Naive thymus-derived CD4-positive, alpha-beta T cell (primary cell): Measurements from ENCODE around the gene MRPS35. TPM values are rescaled to one million over a fixed set of nuclear protein-coding genes. Genes with fewer than 3 reads are reported as not detected.
A peak's percentile ranks its signal among the peaks of the same experiment; 100 is the strongest.

Experiments
- ATAC-seq: fragments of 150-1000 bp; cut with Tn5 transposase; 2 replicates; pipeline ENCODE4 v1.10.0; 2021; ENCODE audit warnings: mild to moderate bottlenecking, moderate library complexity
- CTCF ChIA-PET: fragments of 350-600 bp; sonication (Branson Sonifier 250); formaldehyde crosslinking; loops from one replicate; lab custom pipeline; 2021; ENCODE audit warnings: antibody characterized with exemption; lab: Charles Lee
- POLR2A ChIA-PET: fragments of 350-600 bp; sonication (Branson Sonifier 250); formaldehyde crosslinking; loops from one replicate; lab custom pipeline; 2021; ENCODE audit warnings: antibody characterized with exemption, inconsistent platforms; lab: Charles Lee
- DNase-seq, 9 donors: peaks; one replicate each; pipeline versions ENCODE4 v3.0.0 to v3.0.0-alpha.2; 2020 to 2022; ENCODE audit warnings: mixed read lengths in 1 of 9
- H3K27ac ChIP-seq: one replicate; pipeline ENCODE4 v1.7.0; 2013; ENCODE audit warnings: mild to moderate bottlenecking, low read depth, low read length, moderate library complexity
- H3K27me3 ChIP-seq, 2 donors: one replicate each; pipeline ENCODE4 v1.7.0; 2013; ENCODE audit warnings: low read length in 2 of 2, mild to moderate bottlenecking in 2 of 2, moderate library complexity in 2 of 2; ENCODE audit not compliant: control insufficient read depth in 2 of 2, insufficient read depth in 2 of 2
- H3K36me3 ChIP-seq, 3 experiments: 1 replicate in 2 of 3; 2 replicates in 1 of 3; pipeline ENCODE4 v1.7.0; 2013; ENCODE audit warnings: low read length in 3 of 3, mild to moderate bottlenecking in 3 of 3, moderate library complexity in 1 of 3; ENCODE audit not compliant: insufficient read depth in 3 of 3, control insufficient read depth in 2 of 3
- H3K4me1 ChIP-seq, 2 donors: one replicate each; pipeline ENCODE4 v1.7.0; 2013; ENCODE audit warnings: low read length in 2 of 2, mild to moderate bottlenecking in 2 of 2, moderate library complexity in 1 of 2; ENCODE audit not compliant: control insufficient read depth in 2 of 2, insufficient read depth in 2 of 2
- H3K4me3 ChIP-seq: 2 replicates; pipeline ENCODE4 v1.7.0; 2013; ENCODE audit warnings: mild to moderate bottlenecking, low read length
- H3K9me3 ChIP-seq, 3 experiments: 1 replicate in 2 of 3; 2 replicates in 1 of 3; pipeline ENCODE4 v1.7.0; 2013; ENCODE audit warnings: low read length in 3 of 3; ENCODE audit not compliant: control insufficient read depth in 2 of 3
- H3K27ac Mint-ChIP-seq, 9 donors: one replicate each; pipeline ENCODE4 v1.8.0; 2020 to 2022; ENCODE audit warnings: mixed read lengths in 9 of 9, mild to moderate bottlenecking in 8 of 9, moderate library complexity in 5 of 9, inconsistent platforms in 2 of 9
- H3K27me3 Mint-ChIP-seq, 5 donors: one replicate each; pipeline ENCODE4 v1.8.0; 2021 to 2022; ENCODE audit warnings: mixed read lengths in 5 of 5, mild to moderate bottlenecking in 1 of 5
- H3K36me3 Mint-ChIP-seq, 5 donors: one replicate each; pipeline ENCODE4 v1.8.0; 2020 to 2022; ENCODE audit warnings: mixed read lengths in 5 of 5, mild to moderate bottlenecking in 3 of 5, inconsistent platforms in 1 of 5
- H3K4me1 Mint-ChIP-seq, 7 donors: one replicate each; pipeline ENCODE4 v1.8.0; 2020 to 2022; ENCODE audit warnings: mixed read lengths in 7 of 7, mild to moderate bottlenecking in 3 of 7, inconsistent platforms in 1 of 7
- H3K4me3 Mint-ChIP-seq, 10 donors: one replicate each; pipeline ENCODE4 v1.8.0; 2020 to 2022; ENCODE audit warnings: mild to moderate bottlenecking in 10 of 10, mixed read lengths in 10 of 10, moderate library complexity in 6 of 10, inconsistent platforms in 2 of 10
- H3K9me3 Mint-ChIP-seq, 11 donors: one replicate each; pipeline ENCODE4 v1.8.0; 2020 to 2022; ENCODE audit warnings: mixed read lengths in 11 of 11, mild to moderate bottlenecking in 4 of 11, inconsistent platforms in 1 of 11, moderate library complexity in 1 of 11
- intact Hi-C, 2 donors: fragments of 100-400 bp; cut with micrococcal nuclease; formaldehyde crosslinking; loops; one replicate each; pipeline ENCODE4 v1.15.1; 2023
- polyA plus RNA-seq, 2 donors: library from polyadenylated mRNA; unstranded; fragments of 300-500 nt; fragmentation: Illumina TruSeq; gene quantifications; one replicate each; pipeline ENCODE4 v1.2.3, GENCODE V29; 2021
- total RNA-seq, 6 experiments: library from RNA in 5 of 6; stranded (reverse) in 5 of 6; gene quantifications; 1 replicate in 5 of 6; 2 replicates in 1 of 6; pipeline ENCODE4 v1.2.3 and lab custom pipeline; 2021 to 2026

The MRPS35 gene
- total and polyA plus RNA-seq, 7 experiments from 2014 or later, result 19.9 to 64.8 (median 23.8) TPM

- peaks cover 0 to 11% (median 0%) of the 10 kb centered on the region in 5 donors for H3K36me3 Mint-ChIP-seq
- ATAC-seq (no peak), DNase-seq (no peak)
- H3K36me3 ChIP-seq, result peaks cover 0 to 4% (median 0%) of the 10 kb centered on the region in 3 experiments
- H3K4me3 ChIP-seq, result no peak overlapping the region
- CTCF ChIA-PET, result no interaction called here
- no peaks in the 10 kb centered on the region for H3K9me3 ChIP-seq
- H3K4me3 Mint-ChIP-seq, result peak overlapping the region in 7 of 10 donors; percentile 32 to 93 (median 88)
- no peaks in the 10 kb centered on the region for H3K27me3 ChIP-seq
- peaks cover 0 to 26% (median 0%) of the 10 kb centered on the region in 5 donors for H3K27me3 Mint-ChIP-seq
- H3K9me3 Mint-ChIP-seq, result no peaks in the 10 kb centered on the region
- peaks cover 5 to 12% of the 10 kb centered on the region in 2 donors for H3K4me1 ChIP-seq
- POLR2A ChIA-PET, result interaction anchor here (0.9 to 1.1 kb wide), 2 partner anchors 11 to 13 kb away, joined by 3 read pairs; no protein-coding TSS in a partner anchor
- peak overlapping the region in 2 of 9 donors; percentile 75 to 89 for H3K27ac Mint-ChIP-seq
- peaks cover 13 to 30% (median 29%) of the 10 kb centered on the region in 7 donors for H3K4me1 Mint-ChIP-seq
- no peak overlapping the region for H3K27ac ChIP-seq
- intact Hi-C loops, result no loop called here
Observed at GRCh38 chr12:27778206-27778605, 67.6 kb downstream of the MRPS35 start.

DNA sequence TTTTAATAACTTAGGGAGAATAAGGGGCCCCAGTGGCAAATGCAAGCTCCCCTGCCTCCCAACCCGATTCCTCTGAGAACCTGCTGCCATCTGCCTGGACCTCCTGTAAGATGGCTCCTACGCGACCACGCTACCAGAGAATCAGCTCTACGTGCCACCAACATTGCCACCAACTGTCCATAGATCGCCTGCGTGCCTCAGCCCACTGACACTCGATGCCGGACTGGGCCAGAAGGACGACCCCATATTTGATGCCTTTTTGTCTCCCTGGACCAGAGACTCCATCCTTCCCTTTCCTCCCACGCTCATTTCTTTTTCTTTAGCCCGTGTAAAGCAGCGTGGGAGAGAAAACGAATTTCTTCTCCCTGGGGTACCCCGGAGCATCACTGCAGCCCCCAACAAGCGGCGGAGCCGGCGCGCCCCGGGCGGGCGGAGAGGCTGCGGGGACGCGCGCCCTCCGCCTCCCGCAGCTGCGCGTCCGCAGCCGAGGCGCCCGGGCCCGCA lies 68.8 kb downstream of the MRPS35 start:
- no peaks in the 10 kb centered on the region for H3K9me3 Mint-ChIP-seq
- no peaks in the 10 kb centered on the region for H3K9me3 ChIP-seq
- H3K36me3 ChIP-seq, result peaks cover 0 to 4% (median 0%) of the 10 kb centered on the region in 3 experiments
- intact Hi-C loops, result no loop called here
- H3K27me3 Mint-ChIP-seq, result peaks cover 0 to 21% (median 0%) of the 10 kb centered on the region in 5 donors
- H3K4me1 Mint-ChIP-seq, result peaks cover 13 to 38% (median 33%) of the 10 kb centered on the region in 7 donors
- peak in 2 of 9 donors; percentile 2 to 4 for DNase-seq
- peaks cover 5 to 12% of the 10 kb centered on the region in 2 donors for H3K4me1 ChIP-seq
- ATAC-seq, result peak; percentile 53
- ChIA-PET CTCF (interaction anchor here (0.6 to 1.0 kb wide), 3 partner anchors 42 to 347 kb away, joined by 3 to 5 read pairs (median 4); no protein-coding TSS in a partner anchor), POLR2A (interaction anchor here (0.7 to 3.5 kb wide), 11 partner anchors 9 to 44 kb away, joined by 3 to 17 read pairs (median 5); no protein-coding TSS in a partner anchor)
- H3K4me3 ChIP-seq, result peak overlapping the region; percentile 81
- peaks cover 0 to 17% (median under 1%) of the 10 kb centered on the region in 5 donors for H3K36me3 Mint-ChIP-seq
- peak overlapping the region; percentile 76 for H3K27ac ChIP-seq
- H3K27me3 ChIP-seq, result no peaks in the 10 kb centered on the region
- H3K27ac Mint-ChIP-seq, result peak overlapping the region; percentile 44 to 94 (median 88)
- H3K4me3 Mint-ChIP-seq, result peak overlapping the region; percentile 84 to 94 (median 91)

- peak; percentile 90 for ATAC-seq
- CTCF ChIA-PET, result interaction anchor here (0.6 to 1.0 kb wide), 4 partner anchors 41 to 347 kb away, joined by 3 to 5 read pairs (median 4); no protein-coding TSS in a partner anchor
- H3K36me3 ChIP-seq, result peaks cover 0 to 4% (median 0%) of the 10 kb centered on the region in 3 experiments
- H3K4me3 ChIP-seq, result peak within 1 kb of the TSS; percentile 81
- no peaks in the 10 kb centered on the region for H3K9me3 ChIP-seq
- H3K27me3 ChIP-seq, result no peaks in the 10 kb centered on the region
- peak within 1 kb of the TSS; percentile 84 to 94 (median 91) for H3K4me3 Mint-ChIP-seq
- H3K9me3 Mint-ChIP-seq, result no peaks in the 10 kb centered on the region
- H3K27ac ChIP-seq, result peak within 1 kb of the TSS; percentile 76
- peaks cover 0 to 20% (median 5%) of the 10 kb centered on the region in 5 donors for H3K36me3 Mint-ChIP-seq
- DNase-seq, result peak; percentile 52 to 73 (median 70)
- intact Hi-C loops, result loop anchor here (1.0 to 10.0 kb wide), 12 partner anchors 20 to 1601 kb away; partner anchors contain the start of genes MRPS35 (in 2 of the 2), PPFIBP1 (in 2 of the 2), CCDC91 (in 1 of the 2) and ERGIC2 (in 1 of the 2)
- H3K27me3 Mint-ChIP-seq, result peaks cover 0 to 18% (median 0%) of the 10 kb centered on the region in 5 donors
- peaks cover 5 to 12% of the 10 kb centered on the region in 2 donors for H3K4me1 ChIP-seq
- POLR2A ChIA-PET, result interaction anchor here (0.8 to 3.5 kb wide), 14 partner anchors 8 to 60 kb away, joined by 3 to 17 read pairs (median 4); no protein-coding TSS in a partner anchor
- H3K27ac Mint-ChIP-seq, result peak within 1 kb of the TSS; percentile 74 to 94 (median 88)
- H3K4me1 Mint-ChIP-seq, result peaks cover 18 to 43% (median 38%) of the 10 kb centered on the region in 7 donors
Observed at GRCh38 chr12:27779920-27780611, 69.4 kb downstream of the MRPS35 start, which contains the start of the genes KLHL42 and MANSC4. TSS of gene KLHL42 (plus strand) at chr12:27780233. CDS start at chr12:27780331, 98 bp downstream. TSS of gene MANSC4 (minus strand) at chr12:27780236. CDS start at chr12:27771276, 8,960 bp downstream.

DNA sequence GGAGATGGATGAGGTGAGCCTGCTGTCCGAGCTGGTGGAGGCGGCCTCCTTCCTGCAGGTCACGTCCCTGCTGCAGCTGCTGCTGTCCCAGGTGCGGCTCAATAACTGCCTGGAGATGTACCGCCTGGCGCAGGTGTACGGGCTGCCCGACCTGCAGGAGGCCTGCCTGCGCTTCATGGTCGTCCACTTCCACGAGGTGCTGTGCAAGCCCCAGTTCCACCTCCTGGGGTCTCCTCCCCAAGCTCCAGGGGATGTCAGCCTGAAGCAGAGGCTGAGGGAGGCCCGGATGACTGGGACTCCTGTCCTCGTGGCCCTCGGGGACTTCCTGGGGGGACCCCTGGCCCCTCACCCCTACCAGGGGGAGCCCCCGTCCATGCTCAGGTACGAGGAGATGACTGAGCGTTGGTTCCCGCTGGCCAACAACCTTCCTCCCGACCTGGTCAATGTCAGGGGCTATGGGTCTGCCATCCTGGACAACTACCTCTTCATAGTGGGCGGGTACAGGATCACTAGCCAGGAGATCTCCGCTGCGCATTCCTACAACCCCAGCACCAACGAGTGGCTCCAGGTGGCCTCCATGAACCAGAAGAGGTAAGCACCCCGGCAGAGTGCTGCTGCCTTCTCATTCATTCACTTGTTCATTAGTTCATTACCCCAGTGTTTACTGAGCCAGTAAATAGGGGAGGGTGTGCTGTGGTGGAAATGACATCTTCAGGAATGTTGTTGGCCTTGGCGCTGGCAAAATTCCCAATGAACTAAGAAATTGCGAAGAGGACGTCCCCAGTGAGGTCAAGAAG lies 70.2 kb downstream of the MRPS35 start:
- Mint-ChIP-seq H3K4me1 (peaks cover 24 to 49% (median 44%) of the 10 kb centered on the region in 7 donors), H3K9me3 (no peaks in the 10 kb centered on the region), H3K36me3 (peaks cover 0 to 25% (median 8%) of the 10 kb centered on the region in 5 donors), H3K4me3 (peak overlapping the region; percentile 81 to 88 (median 86)), H3K27me3 (peaks cover 0 to 17% (median 0%) of the 10 kb centered on the region in 5 donors), H3K27ac (peak overlapping the region; percentile 67 to 90 (median 77))
- ChIA-PET POLR2A (interaction anchor here (0.6 to 3.5 kb wide), 11 partner anchors 9 to 839 kb away, joined by 3 to 17 read pairs (median 4); no protein-coding TSS in a partner anchor), CTCF (interaction anchor here (0.9 to 1.0 kb wide), 2 partner anchors 41 to 348 kb away, joined by 3 to 4 read pairs; no protein-coding TSS in a partner anchor)
- peak in 3 of 9 donors; percentile 7 to 22 (median 8) for DNase-seq
- peaks cover 0 to 4% (median 0%) of the 10 kb centered on the region in 3 experiments for H3K36me3 ChIP-seq
- peaks cover 5 to 12% of the 10 kb centered on the region in 2 donors for H3K4me1 ChIP-seq
- intact Hi-C loops, result loop anchor here (1.0 to 10.0 kb wide), 12 partner anchors 19 to 1600 kb away; partner anchors contain the start of genes MRPS35 (in 2 of the 2), PPFIBP1 (in 2 of the 2), CCDC91 (in 1 of the 2) and ERGIC2 (in 1 of the 2)
- H3K27me3 ChIP-seq, result no peaks in the 10 kb centered on the region
- no peaks in the 10 kb centered on the region for H3K9me3 ChIP-seq
- peak overlapping the region; percentile 81 for H3K4me3 ChIP-seq
- H3K27ac ChIP-seq, result peak overlapping the region; percentile 76
- ATAC-seq, result peak; percentile 30

DNA sequence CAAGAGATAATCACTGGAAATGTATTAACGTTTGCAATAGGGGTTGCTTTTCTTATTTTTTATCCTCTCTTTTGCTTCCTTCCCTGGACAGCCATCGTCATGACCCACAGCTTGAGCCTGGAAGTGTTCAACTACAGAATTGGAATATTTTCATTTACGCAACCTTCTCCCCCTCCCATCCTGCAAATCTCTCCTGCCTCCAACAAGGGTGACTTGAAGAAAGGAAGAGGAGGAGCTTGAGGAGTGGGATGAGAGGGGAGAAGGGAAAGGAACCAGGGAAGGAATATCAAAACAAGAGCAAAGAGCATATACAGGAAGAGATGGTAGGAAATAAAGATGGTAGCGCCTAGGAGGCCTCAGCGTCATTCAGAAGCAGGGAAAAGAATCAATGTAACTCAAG lies 71.0 kb downstream of the MRPS35 start:
- H3K27me3 ChIP-seq, result no peaks in the 10 kb centered on the region
- H3K36me3 Mint-ChIP-seq, result peaks cover 0 to 28% (median 8%) of the 10 kb centered on the region in 5 donors
- peaks cover 0 to 17% (median 0%) of the 10 kb centered on the region in 5 donors for H3K27me3 Mint-ChIP-seq
- intact Hi-C loops, result loop anchor here (2.0 to 10.0 kb wide), 7 partner anchors 44 to 1599 kb away; partner anchors contain the start of genes PPFIBP1 (in 2 of the 2), CCDC91 (in 1 of the 2), ERGIC2 (in 1 of the 2) and MED21 (in 1 of the 2)
- peak overlapping the region; percentile 81 to 88 (median 86) for H3K4me3 Mint-ChIP-seq
- H3K9me3 ChIP-seq, result no peaks in the 10 kb centered on the region
- ChIA-PET POLR2A (interaction anchor here (1.6 to 3.5 kb wide), 3 partner anchors 12 to 43 kb away, joined by 3 to 17 read pairs (median 8); no protein-coding TSS in a partner anchor), CTCF (no interaction called here)
- H3K4me1 Mint-ChIP-seq, result peaks cover 28 to 55% (median 51%) of the 10 kb centered on the region in 7 donors
- H3K36me3 ChIP-seq, result peaks cover 0 to 4% (median 0%) of the 10 kb centered on the region in 3 experiments
- no peak overlapping the region for H3K4me3 ChIP-seq
- peaks cover 5 to 12% of the 10 kb centered on the region in 2 donors for H3K4me1 ChIP-seq
- peak overlapping the region; percentile 8 for H3K27ac ChIP-seq
- H3K27ac Mint-ChIP-seq, result peak overlapping the region in 8 of 9 donors; percentile 46 to 90 (median 74)
- no peak for ATAC-seq
- no peaks in the 10 kb centered on the region for H3K9me3 Mint-ChIP-seq
- no peak for DNase-seq
